Occipital lobe (tissue), 2 donors: Measurements from ENCODE around the gene CDC16. TPM values are rescaled to one million over a fixed set of nuclear protein-coding genes. Genes with fewer than 3 reads are reported as not detected.

Source experiments
- DNase-seq: peaks from one replicate; lab custom pipeline; 2025; lab: John Stamatoyannopoulos, UW
- total RNA-seq: library from RNA; depleted of rRNA; stranded (reverse); fragments of >200 nt; gene quantifications from one replicate; pipeline ENCODE4 v1.2.3, GENCODE V29; 2014

CDC16 gene
- total RNA-seq, 1 donor from 2014 or later: 49.4 TPM

- no peak for DNase-seq
Measured at GRCh38 chr13:114298866-114299265, 64.2 kb downstream of the CDC16 start.

GRCh38 chr13:114299604-114300305 lies 65.1 kb downstream of the CDC16 start:
- no peak for DNase-seq

- DNase-seq: no peak
Measured at GRCh38 chr13:114303700-114304327, 69.1 kb downstream of the CDC16 start.

GRCh38 chr13:114304346-114305034 lies 69.8 kb downstream of the CDC16 start:
- DNase-seq: no peak

GRCh38 chr13:114309086-114309485 lies 74.4 kb downstream of the CDC16 start:
- no peak for DNase-seq

GRCh38 chr13:114309806-114310410 lies 75.2 kb downstream of the CDC16 start:
- DNase-seq: no peak

GRCh38 chr13:114310956-114311355 lies 76.3 kb downstream of the CDC16 start:
- no peak for DNase-seq

GRCh38 chr13:114311387-114311786 lies 76.7 kb downstream of the CDC16 start:
- no peak for DNase-seq

GRCh38 chr13:114311908-114312307 lies 77.2 kb downstream of the CDC16 start:
- DNase-seq: no peak

- no peak for DNase-seq
Measured at GRCh38 chr13:114313061-114313860, 78.6 kb downstream of the CDC16 start.

GRCh38 chr13:114314074-114314912 lies 79.6 kb downstream of the CDC16 start, which contains the start of gene CHAMP1:
Gene CHAMP1, plus strand, starts transcription at chr13:114314503. Its CDS starts 9,340 bp downstream, at chr13:114323843.
- peak; percentile 91 for DNase-seq

- DNase-seq: no peak
Measured at GRCh38 chr13:114315074-114315785, 80.5 kb downstream of the CDC16 start.

GRCh38 chr13:114318624-114319023 lies 83.9 kb downstream of the CDC16 start:
- no peak for DNase-seq

- no peak for DNase-seq
Measured at GRCh38 chr13:114319441-114319913, 84.8 kb downstream of the CDC16 start.

- DNase-seq: no peak
Measured at GRCh38 chr13:114320065-114320464, 85.4 kb downstream of the CDC16 start.

- DNase-seq: no peak
Measured at GRCh38 chr13:114321256-114321655, 86.6 kb downstream of the CDC16 start.
